Measurements from ENCODE around the gene CRISPLD2. TPM values are rescaled to one million over a fixed set of nuclear protein-coding genes. Genes with fewer than 3 reads are reported as not detected.

The CRISPLD2 gene
- total and polyA plus RNA-seq, 9 of the 15 experiments (the other 6 are each of a cell fraction or from before 2014, with no cell fraction given), result 0.03 to 0.24 (median 0.04) TPM; not detected in 4

DNA sequence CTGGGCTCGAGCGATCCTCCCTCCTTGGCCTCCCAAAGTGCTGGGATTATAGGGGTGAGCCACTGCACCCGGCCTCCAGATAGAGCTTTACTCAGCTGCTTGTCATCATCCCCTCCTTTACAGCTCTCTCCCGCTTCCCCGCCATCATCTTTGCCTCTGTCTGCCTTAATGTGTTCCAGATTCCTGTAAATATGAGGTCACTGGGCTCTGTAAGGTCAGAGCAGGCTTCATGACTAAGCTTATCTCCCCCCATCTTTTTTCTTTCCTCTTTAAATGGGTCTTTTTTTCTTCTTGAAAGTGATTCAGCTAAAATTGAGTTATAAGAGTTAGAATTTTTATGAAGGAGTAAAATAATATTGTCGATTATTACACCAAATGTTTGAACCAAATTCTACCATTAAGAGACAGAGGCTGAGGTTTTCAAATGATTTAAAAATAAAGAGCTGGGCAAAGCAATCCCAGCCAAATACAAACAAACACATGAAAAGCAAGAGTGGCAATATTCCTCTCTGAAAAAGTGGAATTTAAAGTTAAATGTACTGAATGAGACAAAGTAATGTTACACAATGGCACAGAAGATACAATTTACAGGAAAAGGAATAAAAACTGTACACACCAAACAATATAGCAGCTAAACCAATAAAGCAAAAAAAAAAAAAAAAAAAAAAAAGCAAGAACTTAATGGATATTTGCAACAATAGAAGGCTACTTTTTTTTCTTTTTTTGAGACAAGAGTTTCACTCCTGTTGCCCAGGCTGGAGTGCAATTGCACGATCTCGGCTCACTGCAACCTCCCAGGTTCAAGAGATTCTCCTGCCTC, 62.1 kb downstream of the CRISPLD2 start (continued):
- TF ChIP-seq, protein P1, sequence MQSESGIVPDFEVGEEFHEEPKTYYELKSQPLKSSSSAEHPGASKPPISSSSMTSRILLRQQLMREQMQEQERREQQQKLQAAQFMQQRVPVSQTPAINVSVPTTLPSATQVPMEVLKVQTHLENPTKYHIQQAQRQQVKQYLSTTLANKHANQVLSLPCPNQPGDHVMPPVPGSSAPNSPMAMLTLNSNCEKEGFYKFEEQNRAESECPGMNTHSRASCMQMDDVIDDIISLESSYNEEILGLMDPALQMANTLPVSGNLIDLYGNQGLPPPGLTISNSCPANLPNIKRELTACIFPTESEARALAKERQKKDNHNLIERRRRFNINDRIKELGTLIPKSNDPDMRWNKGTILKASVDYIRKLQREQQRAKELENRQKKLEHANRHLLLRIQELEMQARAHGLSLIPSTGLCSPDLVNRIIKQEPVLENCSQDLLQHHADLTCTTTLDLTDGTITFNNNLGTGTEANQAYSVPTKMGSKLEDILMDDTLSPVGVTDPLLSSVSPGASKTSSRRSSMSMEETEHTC (IDR thresholded peaks at IDR 0.05), result no peak
- TF ChIP-seq, protein P2, sequence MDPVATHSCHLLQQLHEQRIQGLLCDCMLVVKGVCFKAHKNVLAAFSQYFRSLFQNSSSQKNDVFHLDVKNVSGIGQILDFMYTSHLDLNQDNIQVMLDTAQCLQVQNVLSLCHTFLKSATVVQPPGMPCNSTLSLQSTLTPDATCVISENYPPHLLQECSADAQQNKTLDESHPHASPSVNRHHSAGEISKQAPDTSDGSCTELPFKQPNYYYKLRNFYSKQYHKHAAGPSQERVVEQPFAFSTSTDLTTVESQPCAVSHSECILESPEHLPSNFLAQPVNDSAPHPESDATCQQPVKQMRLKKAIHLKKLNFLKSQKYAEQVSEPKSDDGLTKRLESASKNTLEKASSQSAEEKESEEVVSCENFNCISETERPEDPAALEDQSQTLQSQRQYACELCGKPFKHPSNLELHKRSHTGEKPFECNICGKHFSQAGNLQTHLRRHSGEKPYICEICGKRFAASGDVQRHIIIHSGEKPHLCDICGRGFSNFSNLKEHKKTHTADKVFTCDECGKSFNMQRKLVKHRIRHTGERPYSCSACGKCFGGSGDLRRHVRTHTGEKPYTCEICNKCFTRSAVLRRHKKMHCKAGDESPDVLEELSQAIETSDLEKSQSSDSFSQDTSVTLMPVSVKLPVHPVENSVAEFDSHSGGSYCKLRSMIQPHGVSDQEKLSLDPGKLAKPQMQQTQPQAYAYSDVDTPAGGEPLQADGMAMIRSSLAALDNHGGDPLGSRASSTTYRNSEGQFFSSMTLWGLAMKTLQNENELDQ (CRISPR knock-in tag; IDR thresholded peaks at IDR 0.05; ENCODE audit: borderline replicate concordance), result no peak
- TF ChIP-seq GATAD2B (IDR thresholded peaks at IDR 0.05; ENCODE audit: borderline replicate concordance) (no peak), GTF2E2 (tag; IDR thresholded peaks at IDR 0.05) (no peak), ARID2 (IDR thresholded peaks at IDR 0.05) (no peak), POLR2AphosphoS2 (IDR thresholded peaks at IDR 0.05; ENCODE audit: low read length) (no peak), ZNF699 (CRISPR knock-in tag; IDR thresholded peaks at IDR 0.05; ENCODE audit: insufficient replicate concordance) (no peak), SRSF1 (IDR thresholded peaks at IDR 0.05; ENCODE audit: low read depth, low read length) (no peak), ZSCAN32 (CRISPR knock-in tag; IDR thresholded peaks at IDR 0.05) (no peak), TCF7L2 (IDR thresholded peaks at IDR 0.05; ENCODE audit: low read depth, low read length) (no peak), MXI1 (IDR thresholded peaks at IDR 0.05; ENCODE audit: low read depth, low read length) (no peak), NBN (IDR thresholded peaks at IDR 0.05; ENCODE audit: low read depth) (peak; percentile 82), MCM7 (IDR thresholded peaks at IDR 0.05) (no peak)
- TF ChIP-seq, protein P3, sequence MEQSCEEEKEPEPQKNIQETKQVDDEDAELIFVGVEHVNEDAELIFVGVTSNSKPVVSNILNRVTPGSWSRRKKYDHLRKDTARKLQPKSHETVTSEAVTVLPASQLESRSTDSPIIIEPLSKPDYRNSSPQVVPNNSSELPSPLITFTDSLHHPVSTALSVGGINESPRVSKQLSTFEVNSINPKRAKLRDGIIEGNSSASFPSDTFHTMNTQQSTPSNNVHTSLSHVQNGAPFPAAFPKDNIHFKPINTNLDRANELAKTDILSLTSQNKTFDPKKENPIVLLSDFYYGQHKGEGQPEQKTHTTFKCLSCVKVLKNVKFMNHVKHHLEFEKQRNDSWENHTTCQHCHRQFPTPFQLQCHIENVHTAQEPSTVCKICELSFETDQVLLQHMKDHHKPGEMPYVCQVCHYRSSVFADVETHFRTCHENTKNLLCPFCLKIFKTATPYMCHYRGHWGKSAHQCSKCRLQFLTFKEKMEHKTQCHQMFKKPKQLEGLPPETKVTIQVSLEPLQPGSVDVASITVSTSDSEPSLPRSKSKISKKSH (CRISPR knock-in tag; IDR thresholded peaks at IDR 0.05), result no peak
- TF ChIP-seq, protein P4, sequence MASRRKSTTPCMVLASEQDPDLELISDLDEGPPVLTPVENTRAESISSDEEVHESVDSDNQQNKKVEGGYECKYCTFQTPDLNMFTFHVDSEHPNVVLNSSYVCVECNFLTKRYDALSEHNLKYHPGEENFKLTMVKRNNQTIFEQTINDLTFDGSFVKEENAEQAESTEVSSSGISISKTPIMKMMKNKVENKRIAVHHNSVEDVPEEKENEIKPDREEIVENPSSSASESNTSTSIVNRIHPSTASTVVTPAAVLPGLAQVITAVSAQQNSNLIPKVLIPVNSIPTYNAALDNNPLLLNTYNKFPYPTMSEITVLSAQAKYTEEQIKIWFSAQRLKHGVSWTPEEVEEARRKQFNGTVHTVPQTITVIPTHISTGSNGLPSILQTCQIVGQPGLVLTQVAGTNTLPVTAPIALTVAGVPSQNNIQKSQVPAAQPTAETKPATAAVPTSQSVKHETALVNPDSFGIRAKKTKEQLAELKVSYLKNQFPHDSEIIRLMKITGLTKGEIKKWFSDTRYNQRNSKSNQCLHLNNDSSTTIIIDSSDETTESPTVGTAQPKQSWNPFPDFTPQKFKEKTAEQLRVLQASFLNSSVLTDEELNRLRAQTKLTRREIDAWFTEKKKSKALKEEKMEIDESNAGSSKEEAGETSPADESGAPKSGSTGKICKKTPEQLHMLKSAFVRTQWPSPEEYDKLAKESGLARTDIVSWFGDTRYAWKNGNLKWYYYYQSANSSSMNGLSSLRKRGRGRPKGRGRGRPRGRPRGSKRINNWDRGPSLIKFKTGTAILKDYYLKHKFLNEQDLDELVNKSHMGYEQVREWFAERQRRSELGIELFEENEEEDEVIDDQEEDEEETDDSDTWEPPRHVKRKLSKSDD (conservative IDR thresholded peaks at IDR 0.05; ENCODE audit: low read length), result no peak
- TF ChIP-seq, protein P5, sequence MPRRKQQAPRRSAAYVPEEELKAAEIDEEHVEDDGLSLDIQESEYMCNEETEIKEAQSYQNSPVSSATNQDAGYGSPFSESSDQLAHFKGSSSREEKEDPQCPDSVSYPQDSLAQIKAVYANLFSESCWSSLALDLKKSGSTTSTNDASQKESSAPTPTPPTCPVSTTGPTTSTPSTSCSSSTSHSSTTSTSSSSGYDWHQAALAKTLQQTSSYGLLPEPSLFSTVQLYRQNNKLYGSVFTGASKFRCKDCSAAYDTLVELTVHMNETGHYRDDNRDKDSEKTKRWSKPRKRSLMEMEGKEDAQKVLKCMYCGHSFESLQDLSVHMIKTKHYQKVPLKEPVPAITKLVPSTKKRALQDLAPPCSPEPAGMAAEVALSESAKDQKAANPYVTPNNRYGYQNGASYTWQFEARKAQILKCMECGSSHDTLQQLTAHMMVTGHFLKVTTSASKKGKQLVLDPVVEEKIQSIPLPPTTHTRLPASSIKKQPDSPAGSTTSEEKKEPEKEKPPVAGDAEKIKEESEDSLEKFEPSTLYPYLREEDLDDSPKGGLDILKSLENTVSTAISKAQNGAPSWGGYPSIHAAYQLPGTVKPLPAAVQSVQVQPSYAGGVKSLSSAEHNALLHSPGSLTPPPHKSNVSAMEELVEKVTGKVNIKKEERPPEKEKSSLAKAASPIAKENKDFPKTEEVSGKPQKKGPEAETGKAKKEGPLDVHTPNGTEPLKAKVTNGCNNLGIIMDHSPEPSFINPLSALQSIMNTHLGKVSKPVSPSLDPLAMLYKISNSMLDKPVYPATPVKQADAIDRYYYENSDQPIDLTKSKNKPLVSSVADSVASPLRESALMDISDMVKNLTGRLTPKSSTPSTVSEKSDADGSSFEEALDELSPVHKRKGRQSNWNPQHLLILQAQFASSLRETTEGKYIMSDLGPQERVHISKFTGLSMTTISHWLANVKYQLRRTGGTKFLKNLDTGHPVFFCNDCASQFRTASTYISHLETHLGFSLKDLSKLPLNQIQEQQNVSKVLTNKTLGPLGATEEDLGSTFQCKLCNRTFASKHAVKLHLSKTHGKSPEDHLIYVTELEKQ (CRISPR knock-in tag; IDR thresholded peaks at IDR 0.05), result no peak
